Activated T-helper 1 cell treated with Interleukin-2 at 50 U/mL for 16 hours (primary cell): ENCODE results near the gene CDK4.
"Not testable (repeated sequence)": the region's sequence is repeated elsewhere in the genome, so short reads cannot be mapped to it uniquely, and the experiment has no call there.

Experiments
- DNase-seq: peaks from one replicate; pipeline ENCODE4 v3.0.0-alpha.2; 2020; ENCODE audit warnings: low read depth

CDK4 gene

GRCh38 chr12:57724936-57725740, 27.0 kb downstream of the CDK4 start:
- no peak for DNase-seq

GRCh38 chr12:57724003-57724935, 27.8 kb downstream of the CDK4 start:
- DNase-seq, result no peak

- DNase-seq, result no peak
These were observed 28.5 kb downstream of the CDK4 start for GRCh38 chr12:57723630-57723962.

GRCh38 chr12:57722716-57723629, 29.1 kb downstream of the CDK4 start:
- no peak for DNase-seq

GRCh38 chr12:57721846-57722608, 30.1 kb downstream of the CDK4 start:
- DNase-seq, result not testable (repeated sequence)

- DNase-seq, result no peak
These were observed 31.2 kb downstream of the CDK4 start for GRCh38 chr12:57720606-57721595.

GRCh38 chr12:57719777-57720605, 32.1 kb downstream of the CDK4 start:
- DNase-seq, result no peak

GRCh38 chr12:57718641-57719528, 33.2 kb downstream of the CDK4 start:
- DNase-seq, result no peak

GRCh38 chr12:57717846-57718640, 34.1 kb downstream of the CDK4 start:
- DNase-seq, result no peak

GRCh38 chr12:57717131-57717530, 35.0 kb downstream of the CDK4 start:
- DNase-seq, result no peak

GRCh38 chr12:57716305-57716704, 35.8 kb downstream of the CDK4 start:
- DNase-seq, result no peak

- DNase-seq, result no peak
These were observed 36.3 kb downstream of the CDK4 start for GRCh38 chr12:57715786-57716185.

GRCh38 chr12:57715036-57715748, 36.9 kb downstream of the CDK4 start:
- not testable (repeated sequence) for DNase-seq

GRCh38 chr12:57713209-57713608, 38.9 kb downstream of the CDK4 start:
- DNase-seq, result no peak

- no peak for DNase-seq
These were observed 39.4 kb downstream of the CDK4 start for GRCh38 chr12:57712701-57713100.

GRCh38 chr12:57708296-57708695, 43.8 kb downstream of the CDK4 start:
- DNase-seq, result no peak

GRCh38 chr12:57707250-57707649, 44.9 kb downstream of the CDK4 start:
- DNase-seq, result no peak
